GM19468 (cell line): ENCODE results near the gene DDX49.

Source experiments
- ATAC-seq: cut with Tn5 transposase; IDR thresholded peaks from one replicate; pipeline ENCODE4 v1.9.1; 2021; ENCODE audit warnings: mild to moderate bottlenecking, moderate library complexity, moderate number of reproducible peaks; ENCODE audit not compliant: unreplicated experiment; ENCODE audit errors: extremely low read depth

Gene DDX49

GRCh38 chr19:18966307-18966706 is 46.8 kb downstream of the DDX49 start:
- ATAC-seq, result no peak

GRCh38 chr19:18967358-18968146 is 48.0 kb downstream of the DDX49 start:
- no peak for ATAC-seq

GRCh38 chr19:18969931-18970659 is 50.6 kb downstream of the DDX49 start:
- no peak for ATAC-seq

GRCh38 chr19:18972301-18972811 is 52.8 kb downstream of the DDX49 start:
- no peak for ATAC-seq

GRCh38 chr19:18972851-18973250 is 53.3 kb downstream of the DDX49 start:
- ATAC-seq, result no peak

DNA sequence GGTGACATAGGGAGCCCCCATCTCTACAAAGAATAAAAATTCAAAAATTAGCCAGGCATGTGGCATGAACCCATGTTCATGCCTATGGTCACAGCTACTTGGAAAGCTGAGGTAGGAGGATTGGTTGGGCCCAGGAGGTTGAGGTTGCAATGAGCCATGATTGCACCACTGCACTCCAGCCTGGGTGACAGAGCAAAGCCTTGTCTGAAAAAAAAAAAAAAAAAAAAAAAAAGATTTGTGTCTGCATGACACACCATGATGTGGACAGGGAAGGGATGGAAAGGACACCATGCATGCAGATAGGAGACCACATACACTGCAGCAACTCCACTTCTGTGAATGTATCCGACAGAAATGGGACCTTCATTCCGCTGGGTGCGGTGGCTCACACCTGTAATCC is 55.5 kb downstream of the DDX49 start:
- no peak for ATAC-seq

GRCh38 chr19:18975869-18976268 is 56.4 kb downstream of the DDX49 start:
- no peak for ATAC-seq
